ENCODE measurements around the gene POLN.
"Not testable (repeated sequence)": the region's sequence is repeated elsewhere in the genome, so short reads cannot be mapped to it uniquely, and the experiment has no call there.

The POLN gene

GRCh38 chr4:2275044-2275397, 33.1 kb upstream of the POLN start:
- not testable (repeated sequence) for DNase-seq

DNA sequence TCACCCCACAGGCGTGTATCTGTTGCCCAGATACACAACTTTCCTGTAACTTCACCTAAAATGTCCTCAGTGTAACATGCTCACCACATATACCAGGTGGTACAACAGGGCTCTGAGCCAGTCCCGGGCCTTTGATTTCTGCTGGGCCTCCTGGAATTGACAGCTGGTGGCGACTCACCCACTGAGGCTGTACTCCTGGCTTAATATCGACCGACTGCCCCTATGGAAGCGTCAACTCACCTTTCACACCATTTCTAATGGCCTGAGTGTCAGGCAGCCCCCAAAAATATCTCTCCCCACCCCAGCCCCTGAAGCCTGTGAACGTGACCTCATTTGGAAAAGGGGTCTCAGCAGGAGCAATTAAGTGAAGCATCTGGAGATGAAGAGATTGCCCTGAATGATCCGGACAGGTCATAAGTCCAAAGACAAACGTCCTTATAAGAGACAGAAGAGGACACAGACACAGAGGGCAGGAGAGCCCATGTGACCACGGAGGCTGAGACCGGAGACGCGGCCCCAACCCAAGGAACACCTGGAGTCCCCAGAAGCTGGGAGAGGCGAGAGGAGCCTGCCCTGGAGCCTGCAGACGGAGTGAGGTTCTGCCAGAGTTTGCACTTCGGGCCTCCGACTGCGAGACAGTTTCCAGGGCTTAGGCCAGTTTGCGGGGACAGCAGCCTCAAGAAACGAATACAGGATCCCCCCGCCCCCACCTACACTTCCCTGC, 32.6 kb upstream of the POLN start:
- DNase-seq = no peak

- no peak for DNase-seq
These were observed 31.9 kb upstream of the POLN start for GRCh38 chr4:2273657-2274319.

DNA sequence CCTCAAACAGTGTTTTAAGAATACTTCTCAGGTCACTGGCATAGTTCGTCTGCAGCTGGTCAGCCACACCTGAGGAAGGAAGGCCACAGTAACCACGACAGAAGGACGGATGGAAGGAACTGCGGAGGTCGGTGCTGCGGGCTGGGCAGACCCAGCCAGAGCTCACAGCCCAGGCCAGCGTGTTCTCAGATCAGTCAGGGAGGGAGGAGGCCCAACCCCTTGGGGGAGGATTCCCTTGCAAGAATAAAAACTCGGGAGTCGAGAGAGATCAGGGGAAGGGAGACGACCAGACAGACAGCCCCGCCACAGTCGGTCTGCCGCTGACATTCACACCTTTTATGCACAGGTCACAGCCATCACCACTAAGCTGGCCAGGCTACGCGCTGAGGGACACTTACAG, 31.3 kb upstream of the POLN start:
- DNase-seq = no peak

GRCh38 chr4:2272828-2273120, 30.9 kb upstream of the POLN start:
- DNase-seq = no peak

GRCh38 chr4:2272026-2272827, 30.3 kb upstream of the POLN start:
- DNase-seq = no peak

- DNase-seq = no peak
These were observed 29.5 kb upstream of the POLN start for GRCh38 chr4:2271279-2272025.

DNA sequence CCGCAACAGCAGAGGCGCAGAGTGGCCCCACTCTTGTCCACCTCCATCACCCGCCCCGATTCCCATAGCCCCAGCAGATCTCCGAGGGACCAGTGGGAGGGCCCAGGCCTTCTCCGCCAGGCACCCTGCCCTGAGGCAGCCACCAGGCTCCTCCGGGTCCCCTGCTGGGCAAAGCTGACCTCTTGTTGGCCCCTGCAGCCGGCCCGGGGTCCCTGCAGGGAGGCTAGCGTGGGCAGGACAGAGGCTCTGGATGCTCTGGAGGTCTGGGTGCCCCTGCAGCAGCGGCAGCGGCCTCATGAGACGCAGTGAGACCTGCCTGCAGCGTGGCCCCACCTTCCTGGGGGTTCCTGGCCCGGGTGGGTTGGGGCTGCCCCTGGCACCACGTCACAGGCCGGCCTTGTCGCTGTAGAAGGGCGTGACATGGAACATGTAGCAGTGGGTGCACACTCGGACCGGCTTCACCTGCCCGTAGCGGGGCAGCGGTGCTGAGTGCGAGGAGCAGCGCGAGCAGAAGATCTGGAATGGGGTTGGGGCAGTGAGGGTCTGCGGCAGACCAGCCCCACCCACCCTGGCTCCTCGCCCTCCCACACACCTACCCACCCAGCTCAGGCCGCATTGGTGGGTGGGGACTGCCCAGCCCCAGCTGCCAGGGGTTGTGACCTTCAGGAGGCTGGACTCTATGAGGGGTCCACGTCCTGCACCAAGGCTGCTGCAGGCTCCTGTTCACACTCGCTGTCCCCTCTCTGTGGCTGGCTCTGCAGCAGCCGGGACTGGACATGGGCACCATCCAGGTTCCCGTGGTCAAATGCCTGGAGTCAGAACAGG, 28.6 kb upstream of the POLN start:
- no peak for DNase-seq

GRCh38 chr4:2269618-2270163, 27.8 kb upstream of the POLN start:
- DNase-seq = no peak

GRCh38 chr4:2269206-2269531, 27.2 kb upstream of the POLN start:
- DNase-seq = no peak

DNA sequence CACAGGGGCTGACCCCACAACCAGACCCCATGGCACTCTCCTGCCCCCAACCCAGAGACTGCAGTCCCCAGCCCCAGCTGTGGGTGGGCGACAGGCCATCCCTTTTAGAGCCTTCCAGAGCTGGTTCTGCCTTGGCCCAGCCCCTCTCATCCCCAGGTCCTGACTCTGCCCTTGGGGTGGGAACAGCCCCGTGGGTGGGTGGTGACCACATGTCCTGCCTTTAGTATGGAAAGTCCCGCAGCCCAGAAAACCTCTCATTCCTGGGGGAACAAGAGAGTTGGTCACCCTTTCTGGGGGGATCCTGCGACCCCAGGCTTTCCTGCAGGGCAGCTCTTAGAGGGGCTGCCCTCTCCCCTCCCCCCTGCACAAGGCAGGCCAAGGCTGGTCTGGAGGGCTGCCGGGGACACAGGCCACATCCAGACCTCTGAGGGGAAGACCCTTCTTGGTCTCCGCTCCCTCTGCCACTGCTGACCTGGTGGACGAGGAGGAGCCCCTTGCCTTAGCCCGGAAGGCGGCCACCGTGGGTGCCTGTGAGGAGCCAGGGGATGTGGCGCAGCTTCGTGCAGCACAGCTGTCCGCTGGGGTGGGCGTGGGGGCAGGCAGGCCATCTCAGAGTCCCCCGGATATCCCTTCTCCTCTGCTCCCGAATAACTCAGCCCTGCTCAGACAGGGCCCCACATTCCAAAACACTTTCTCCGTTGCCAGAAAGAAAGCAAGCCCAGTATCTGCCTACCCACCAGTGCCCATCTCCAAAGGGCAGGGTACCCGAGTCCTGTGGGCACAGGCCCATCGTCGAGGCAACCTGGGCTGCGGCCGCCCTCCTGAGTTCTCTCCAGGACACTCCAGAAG, 26.7 kb upstream of the POLN start:
- no peak for DNase-seq

GRCh38 chr4:2267841-2268240, 25.9 kb upstream of the POLN start:
- DNase-seq = no peak

DNA sequence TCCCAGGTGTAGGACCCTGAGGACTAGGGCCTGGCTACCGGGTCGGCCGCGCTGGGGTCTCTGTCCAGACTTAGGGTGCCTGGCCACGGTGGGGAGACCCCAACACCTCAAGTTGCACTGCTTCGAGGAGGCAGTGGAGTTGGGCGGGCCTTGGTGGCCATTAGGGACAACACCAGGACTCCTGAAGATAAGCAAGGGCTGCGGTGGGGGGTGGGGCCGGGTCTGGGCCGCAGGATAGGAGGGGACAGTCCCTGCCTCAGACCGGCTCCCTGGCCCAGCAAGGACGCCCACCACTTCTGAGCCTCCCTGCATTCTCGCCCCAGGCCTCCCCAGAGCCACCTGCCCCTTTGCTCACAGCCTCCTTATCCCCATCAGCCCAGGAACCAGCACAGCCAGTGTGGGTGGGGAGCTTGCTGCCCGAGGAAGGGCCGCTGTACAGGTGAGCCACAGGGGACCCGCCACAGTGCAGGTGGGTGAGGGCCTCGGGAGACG, 25.4 kb upstream of the POLN start:
- DNase-seq = no peak

- no peak for DNase-seq
These were observed 24.9 kb upstream of the POLN start for GRCh38 chr4:2266821-2267220.

DNA sequence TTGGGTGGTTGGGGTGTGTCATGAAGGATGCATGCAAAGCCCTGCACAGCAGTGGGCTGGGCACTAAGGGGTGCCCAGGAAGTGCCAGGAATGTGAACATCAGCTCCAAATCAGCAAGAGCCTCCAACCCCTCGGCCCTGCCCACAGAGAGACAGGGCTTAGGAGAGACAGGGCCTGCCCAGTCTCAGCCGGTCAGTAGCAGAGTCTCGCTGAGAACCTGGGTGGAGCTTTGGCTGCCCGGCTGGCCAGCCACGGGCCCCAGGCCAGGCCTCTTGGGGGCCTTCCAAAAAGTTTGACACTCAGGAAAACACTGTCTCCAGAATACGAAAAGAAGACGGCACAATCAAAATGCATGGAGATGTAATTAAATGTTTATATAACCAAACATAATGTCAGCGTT, 24.3 kb upstream of the POLN start:
- no peak for DNase-seq

- DNase-seq = no peak
These were observed 23.5 kb upstream of the POLN start for GRCh38 chr4:2265113-2266110.

DNA sequence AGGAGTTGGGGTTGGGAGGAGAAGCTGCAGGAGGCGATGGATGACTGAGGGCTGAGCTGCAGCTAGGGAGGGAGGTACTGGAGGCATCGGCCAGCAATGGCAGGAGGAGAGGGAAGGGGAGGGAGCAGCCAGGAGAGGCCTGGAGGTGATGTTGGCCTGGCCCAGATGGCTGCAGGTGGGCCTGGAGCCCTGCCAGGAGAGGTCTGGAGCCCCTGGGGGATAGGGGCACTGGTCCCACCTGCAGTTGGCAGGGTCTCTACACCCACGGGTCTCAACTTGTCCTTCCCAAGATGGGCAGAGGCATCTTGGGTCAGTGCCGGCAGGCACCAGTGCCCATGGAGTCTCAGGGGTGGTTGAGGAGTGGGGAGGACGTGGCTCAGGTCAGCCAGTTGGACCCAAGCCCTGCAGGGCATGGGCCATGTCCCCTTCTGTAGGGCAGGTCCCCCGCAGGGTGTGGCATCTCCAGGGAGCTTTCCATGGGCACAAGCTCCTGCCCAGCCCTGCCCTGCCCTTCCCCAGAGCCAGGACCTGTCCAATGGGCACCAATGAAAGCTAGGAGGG, 22.6 kb upstream of the POLN start:
- no peak for DNase-seq

- no peak for DNase-seq
These were observed 22.0 kb upstream of the POLN start for GRCh38 chr4:2263926-2264321.

DNA sequence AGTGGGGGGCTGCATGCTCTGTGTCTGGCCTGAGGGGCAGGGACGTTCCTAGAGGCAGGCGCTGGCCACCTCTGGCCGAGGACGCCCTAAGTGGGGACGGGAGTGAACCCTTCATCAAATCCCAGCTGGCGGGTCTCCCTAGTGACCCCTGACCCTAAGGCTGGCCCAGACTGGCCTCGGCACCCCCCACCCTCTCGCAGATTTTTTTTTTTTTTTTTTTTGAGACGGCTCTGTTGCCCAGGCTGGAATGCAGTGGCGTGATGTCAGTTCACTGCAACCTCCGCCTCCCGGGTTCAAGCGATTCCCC, 21.0 kb upstream of the POLN start:
- no peak for DNase-seq

All from CD4-positive, alpha-beta T cell treated with Interferon gamma for 1 hour (primary cell).